ENCODE results near the gene CYP46A1. TPM values are rescaled to one million over a fixed set of nuclear protein-coding genes. Genes with fewer than 3 reads are reported as not detected.
A peak's percentile ranks its signal among the peaks of the same experiment; 100 is the strongest.

Gene CYP46A1
- total and polyA plus RNA-seq, 4 donors = 0.33 to 2.5 (median 1.4) TPM

DNA sequence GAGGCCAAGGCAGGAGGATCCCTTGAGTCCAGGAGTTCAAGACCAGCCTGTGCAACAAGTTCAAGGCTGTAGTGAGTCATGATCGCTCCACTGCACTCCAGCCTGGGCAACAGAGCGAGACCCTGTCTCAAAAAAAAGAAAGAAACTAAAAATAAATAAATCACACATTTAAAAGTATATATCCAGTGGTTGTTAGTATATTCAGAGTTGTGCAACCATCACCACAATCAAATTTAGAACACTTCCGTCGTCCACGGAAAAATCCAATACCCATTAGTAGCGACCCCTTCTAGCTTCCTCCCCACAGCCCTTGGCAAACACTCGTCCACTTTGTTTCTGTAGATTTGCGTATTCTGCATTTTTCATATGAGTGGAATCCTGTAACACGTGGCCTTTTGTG lies 64.4 kb downstream of the CYP46A1 start:
- Histone ChIP-seq H3K9ac (ENCODE audit: insufficient read depth in 1 of 2, low read length in 2 of 2) (no peak overlapping the region), H3K4me3 (no peak overlapping the region), H3K27ac (ENCODE audit: low read depth in 1 of 2, low read length in 1 of 2) (no peak overlapping the region), H3K36me3 (ENCODE audit: control insufficient read depth in 4 of 4, insufficient read depth in 4 of 4, low read length in 4 of 4) (no peaks in the 10 kb centered on the region), H3K4me1 (ENCODE audit: control insufficient read depth in 5 of 5, insufficient read depth in 5 of 5, low read length in 5 of 5) (peaks cover 14 to 47% (median 17%) of the 10 kb centered on the region in 5 donors), H3K9me3 (ENCODE audit: control insufficient read depth in 4 of 4, insufficient read depth in 3 of 4, low read length in 3 of 4) (no peaks in the 10 kb centered on the region), H3K27me3 (ENCODE audit: control insufficient read depth in 3 of 3, insufficient read depth in 3 of 3, low read length in 2 of 3) (peaks cover 0 to 4% (median 0%) of the 10 kb centered on the region in 3 donors)
- no peak for DNase-seq
- no peak for ATAC-seq (ENCODE audit: insufficient read depth, low FRiP score)
- TF ChIP-seq, protein P1, sequence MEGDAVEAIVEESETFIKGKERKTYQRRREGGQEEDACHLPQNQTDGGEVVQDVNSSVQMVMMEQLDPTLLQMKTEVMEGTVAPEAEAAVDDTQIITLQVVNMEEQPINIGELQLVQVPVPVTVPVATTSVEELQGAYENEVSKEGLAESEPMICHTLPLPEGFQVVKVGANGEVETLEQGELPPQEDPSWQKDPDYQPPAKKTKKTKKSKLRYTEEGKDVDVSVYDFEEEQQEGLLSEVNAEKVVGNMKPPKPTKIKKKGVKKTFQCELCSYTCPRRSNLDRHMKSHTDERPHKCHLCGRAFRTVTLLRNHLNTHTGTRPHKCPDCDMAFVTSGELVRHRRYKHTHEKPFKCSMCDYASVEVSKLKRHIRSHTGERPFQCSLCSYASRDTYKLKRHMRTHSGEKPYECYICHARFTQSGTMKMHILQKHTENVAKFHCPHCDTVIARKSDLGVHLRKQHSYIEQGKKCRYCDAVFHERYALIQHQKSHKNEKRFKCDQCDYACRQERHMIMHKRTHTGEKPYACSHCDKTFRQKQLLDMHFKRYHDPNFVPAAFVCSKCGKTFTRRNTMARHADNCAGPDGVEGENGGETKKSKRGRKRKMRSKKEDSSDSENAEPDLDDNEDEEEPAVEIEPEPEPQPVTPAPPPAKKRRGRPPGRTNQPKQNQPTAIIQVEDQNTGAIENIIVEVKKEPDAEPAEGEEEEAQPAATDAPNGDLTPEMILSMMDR (IDR thresholded peaks at IDR 0.05; ENCODE audit: control extremely low read depth, extremely low read depth) = no peak
- 70 to 78% methylated on average over 9 of the region's 9 CpGs for WGBS, 2 donors

DNA sequence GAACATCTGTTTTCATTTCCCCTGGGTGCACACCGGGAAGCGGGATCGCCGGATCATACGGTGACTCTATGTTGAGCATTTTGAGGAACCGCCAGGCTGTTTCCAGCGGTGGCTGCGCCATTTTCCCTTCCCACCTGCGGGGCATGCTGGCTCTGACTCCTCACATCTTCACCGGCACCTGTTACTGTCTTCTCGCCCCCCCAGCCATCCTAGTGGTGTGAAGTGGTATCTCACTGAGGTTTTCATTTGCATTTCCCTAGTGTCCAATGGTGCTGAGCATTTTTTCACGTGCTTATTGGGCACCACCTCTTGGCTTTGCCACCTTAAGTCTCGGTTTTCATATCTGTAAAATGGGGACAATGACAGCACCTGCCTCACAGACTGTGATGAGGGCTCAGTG lies 65.0 kb downstream of the CYP46A1 start:
- ATAC-seq (ENCODE audit: insufficient read depth, low FRiP score) (no peak), DNase-seq (no peak)
- Histone ChIP-seq H3K27me3 (ENCODE audit: control insufficient read depth in 3 of 3, insufficient read depth in 3 of 3, low read length in 2 of 3) (peaks cover 0 to 4% (median 0%) of the 10 kb centered on the region in 3 donors), H3K9me3 (ENCODE audit: control insufficient read depth in 4 of 4, insufficient read depth in 3 of 4, low read length in 3 of 4) (no peaks in the 10 kb centered on the region), H3K27ac (ENCODE audit: low read depth in 1 of 2, low read length in 1 of 2) (no peak overlapping the region), H3K4me3 (no peak overlapping the region), H3K9ac (ENCODE audit: insufficient read depth in 1 of 2, low read length in 2 of 2) (no peak overlapping the region), H3K36me3 (ENCODE audit: control insufficient read depth in 4 of 4, insufficient read depth in 4 of 4, low read length in 4 of 4) (no peaks in the 10 kb centered on the region), H3K4me1 (ENCODE audit: control insufficient read depth in 5 of 5, insufficient read depth in 5 of 5, low read length in 5 of 5) (peaks cover 14 to 48% (median 17%) of the 10 kb centered on the region in 5 donors)
- 84 to 94% methylated on average over 13 of the region's 13 CpGs for WGBS, 2 donors
- TF ChIP-seq, protein P1 (IDR thresholded peaks at IDR 0.05; ENCODE audit: control extremely low read depth, extremely low read depth) = no peak

DNA sequence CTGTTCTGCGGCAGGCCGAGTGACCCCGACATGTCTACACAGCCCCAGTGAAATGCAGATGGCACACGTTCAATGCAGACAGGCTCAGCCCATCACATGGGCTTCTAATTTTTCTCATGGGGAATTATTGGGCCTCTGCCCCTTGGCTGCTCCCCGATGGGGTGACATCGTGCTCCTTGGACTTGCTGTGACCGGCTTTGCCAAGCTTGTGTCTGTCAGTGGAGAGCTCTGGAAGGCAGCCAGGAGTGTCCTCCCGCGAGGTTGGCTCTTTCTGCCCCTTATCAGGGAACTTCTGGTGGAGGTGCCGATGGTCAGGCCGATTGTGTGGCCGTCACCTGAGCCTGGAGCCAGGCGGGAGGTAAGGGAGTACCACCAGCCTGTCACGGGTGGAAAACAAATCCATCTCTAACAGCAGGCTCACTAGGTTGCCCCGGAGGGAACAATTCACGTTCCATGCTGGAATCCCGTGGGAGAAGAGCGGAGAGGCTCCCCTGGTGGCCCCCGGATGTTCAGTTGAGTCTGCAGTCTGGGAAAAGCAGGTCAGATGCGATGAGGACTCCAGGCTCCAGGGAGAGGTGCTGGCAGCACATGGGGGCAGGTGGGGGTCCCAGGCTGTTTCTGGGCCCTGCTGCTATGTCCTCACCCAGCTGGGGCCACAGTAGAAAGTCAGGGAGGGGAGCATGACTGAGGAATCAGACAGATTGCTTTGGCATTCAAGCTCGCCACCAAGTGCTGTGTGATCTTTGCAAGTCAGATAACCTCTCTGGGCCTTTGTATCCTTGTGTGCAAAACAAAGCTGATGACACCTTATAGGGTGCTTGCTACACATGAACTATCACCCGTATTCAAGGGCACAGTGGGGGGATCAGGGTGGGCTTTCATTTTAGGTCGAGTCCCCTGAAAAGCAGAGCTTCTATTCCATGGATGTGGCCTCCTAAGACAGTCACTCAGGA lies 65.9 kb downstream of the CYP46A1 start:
- Histone ChIP-seq H3K4me1 (ENCODE audit: control insufficient read depth in 5 of 5, insufficient read depth in 5 of 5, low read length in 5 of 5) (peaks cover 16 to 48% (median 17%) of the 10 kb centered on the region in 5 donors), H3K27ac (ENCODE audit: low read depth in 1 of 2, low read length in 1 of 2) (peak overlapping the region in 1 of 2 donors; percentile 46), H3K4me3 (no peak overlapping the region), H3K36me3 (ENCODE audit: control insufficient read depth in 4 of 4, insufficient read depth in 4 of 4, low read length in 4 of 4) (no peaks in the 10 kb centered on the region), H3K27me3 (ENCODE audit: control insufficient read depth in 3 of 3, insufficient read depth in 3 of 3, low read length in 2 of 3) (peaks cover 0 to 4% (median 0%) of the 10 kb centered on the region in 3 donors), H3K9me3 (ENCODE audit: control insufficient read depth in 4 of 4, insufficient read depth in 3 of 4, low read length in 3 of 4) (no peaks in the 10 kb centered on the region), H3K9ac (ENCODE audit: insufficient read depth in 1 of 2, low read length in 2 of 2) (no peak overlapping the region)
- TF ChIP-seq, protein P1 (IDR thresholded peaks at IDR 0.05; ENCODE audit: control extremely low read depth, extremely low read depth) = no peak
- peak; percentile 57 to 74 (median 73) for DNase-seq
- 59 to 75% methylated on average over 23 of the region's 23 CpGs for WGBS, 2 donors
- no peak for ATAC-seq (ENCODE audit: insufficient read depth, low FRiP score)

Measured in lung (tissue), 12 donors.